Ascending aorta (tissue), 2 donors: ENCODE results near the gene TMEM271. TPM values are rescaled to one million over a fixed set of nuclear protein-coding genes. Genes with fewer than 3 reads are reported as not detected.

ENCODE experiments used
- DNase-seq, 2 donors: peaks; one replicate each; pipeline ENCODE4 v3.0.0-alpha.2; 2019; ENCODE audit warnings: low spot score in 2 of 2
- H3K27ac ChIP-seq, 2 donors: fragments of 200-600 bp; sonication (generic); one replicate each; pipeline ENCODE4 v1.5.1; 2016 to 2017; ENCODE audit warnings: mild to moderate bottlenecking in 1 of 2
- H3K27me3 ChIP-seq: fragments of 200-600 bp; sonication (generic); one replicate; pipeline ENCODE4 v1.5.1; 2017
- H3K36me3 ChIP-seq, 2 donors: fragments of 200-600 bp; sonication (generic); one replicate each; pipeline ENCODE4 v1.5.1; 2016
- H3K4me1 ChIP-seq, 2 donors: fragments of 200-600 bp; sonication (generic); one replicate each; pipeline ENCODE4 v1.5.1; 2016 to 2017; ENCODE audit warnings: mild to moderate bottlenecking in 1 of 2
- H3K4me3 ChIP-seq, 2 donors: fragments of 200-600 bp; sonication (generic); one replicate each; pipeline ENCODE4 v1.5.1; 2016 to 2017; ENCODE audit warnings: mild to moderate bottlenecking in 1 of 2
- H3K9me3 ChIP-seq, 2 donors: fragments of 200-600 bp; sonication (generic); one replicate each; pipeline ENCODE4 v1.5.1; 2016
- intact Hi-C: fragments of 100-400 bp; cut with DNase I; formaldehyde crosslinking; loops from one replicate; pipeline ENCODE4 v1.15.1; 2023
- total RNA-seq: library from RNA; depleted of rRNA; stranded (reverse); fragments of >200 nt; gene quantifications from one replicate; pipeline ENCODE4 v1.1.0, GENCODE V29; 2016
- TF ChIP-seq, protein P1 (sequence below), 3 experiments: fragments of 200-600 bp in 2 of 3; fragments of 450-650 bp in 1 of 3; sonication (generic) in 2 of 3; IDR thresholded peaks; one replicate each; pipeline ENCODE4 v1.5.1; 2016 to 2019; ENCODE audit warnings: antibody characterized with exemption in 3 of 3, mild to moderate bottlenecking in 1 of 3, moderate library complexity in 1 of 3

Gene TMEM271
- total RNA-seq, 1 donor from 2014 or later = not detected

DNA sequence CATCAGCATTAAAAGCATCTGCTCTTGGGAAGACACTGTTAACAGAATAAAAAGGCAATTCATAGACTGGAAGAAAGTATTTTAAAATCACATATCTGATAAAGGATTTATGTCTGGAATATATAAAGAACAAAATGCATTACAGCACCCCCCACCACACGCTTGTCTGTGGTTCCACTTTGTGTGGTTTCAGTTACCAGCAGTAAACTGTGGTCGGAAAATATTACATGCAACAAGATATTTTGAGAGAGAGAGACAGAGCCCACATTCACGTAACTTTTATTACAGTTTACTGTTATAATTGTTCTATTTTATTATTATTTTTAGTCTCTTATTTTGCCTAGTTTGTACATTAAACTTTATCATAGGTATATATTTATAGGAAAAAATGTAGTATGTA lies 28.0 kb upstream of the TMEM271 start:
- Histone ChIP-seq H3K4me1 (no peaks in the 10 kb centered on the region), H3K27me3 (no peaks in the 10 kb centered on the region), H3K36me3 (no peaks in the 10 kb centered on the region), H3K9me3 (no peaks in the 10 kb centered on the region), H3K27ac (no peak overlapping the region), H3K4me3 (no peak overlapping the region)
- TF ChIP-seq, protein P1, sequence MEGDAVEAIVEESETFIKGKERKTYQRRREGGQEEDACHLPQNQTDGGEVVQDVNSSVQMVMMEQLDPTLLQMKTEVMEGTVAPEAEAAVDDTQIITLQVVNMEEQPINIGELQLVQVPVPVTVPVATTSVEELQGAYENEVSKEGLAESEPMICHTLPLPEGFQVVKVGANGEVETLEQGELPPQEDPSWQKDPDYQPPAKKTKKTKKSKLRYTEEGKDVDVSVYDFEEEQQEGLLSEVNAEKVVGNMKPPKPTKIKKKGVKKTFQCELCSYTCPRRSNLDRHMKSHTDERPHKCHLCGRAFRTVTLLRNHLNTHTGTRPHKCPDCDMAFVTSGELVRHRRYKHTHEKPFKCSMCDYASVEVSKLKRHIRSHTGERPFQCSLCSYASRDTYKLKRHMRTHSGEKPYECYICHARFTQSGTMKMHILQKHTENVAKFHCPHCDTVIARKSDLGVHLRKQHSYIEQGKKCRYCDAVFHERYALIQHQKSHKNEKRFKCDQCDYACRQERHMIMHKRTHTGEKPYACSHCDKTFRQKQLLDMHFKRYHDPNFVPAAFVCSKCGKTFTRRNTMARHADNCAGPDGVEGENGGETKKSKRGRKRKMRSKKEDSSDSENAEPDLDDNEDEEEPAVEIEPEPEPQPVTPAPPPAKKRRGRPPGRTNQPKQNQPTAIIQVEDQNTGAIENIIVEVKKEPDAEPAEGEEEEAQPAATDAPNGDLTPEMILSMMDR (IDR thresholded peaks at IDR 0.05) = no peak
- no peak for DNase-seq
- intact Hi-C loops = no loop called here

DNA sequence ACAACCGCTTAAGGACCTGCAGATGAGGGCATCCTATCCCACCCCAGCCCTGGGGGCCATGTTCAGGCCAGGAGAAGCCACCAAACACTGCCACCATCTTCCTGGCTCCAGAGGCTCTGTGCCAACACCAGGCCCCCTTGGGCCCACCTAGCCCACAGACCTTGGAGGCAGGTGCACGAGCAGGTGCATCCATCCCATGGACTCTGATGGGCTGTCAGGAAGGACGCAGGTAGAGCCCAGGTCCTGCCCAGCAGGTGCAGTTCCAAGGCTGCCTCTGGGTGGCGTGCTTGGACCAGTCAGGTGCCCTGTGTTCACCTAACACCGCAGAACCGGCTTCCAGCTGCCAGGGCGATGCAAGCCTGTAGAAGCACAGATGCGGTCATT lies 26.5 kb upstream of the TMEM271 start:
- intact Hi-C loops = no loop called here
- no peaks in the 10 kb centered on the region for H3K36me3 ChIP-seq
- H3K27me3 ChIP-seq = no peaks in the 10 kb centered on the region
- H3K27ac ChIP-seq = no peak overlapping the region
- H3K4me1 ChIP-seq = no peaks in the 10 kb centered on the region
- H3K4me3 ChIP-seq = no peak overlapping the region
- H3K9me3 ChIP-seq = no peaks in the 10 kb centered on the region
- TF ChIP-seq, protein P1 (IDR thresholded peaks at IDR 0.05) = no peak
- no peak for DNase-seq

DNA sequence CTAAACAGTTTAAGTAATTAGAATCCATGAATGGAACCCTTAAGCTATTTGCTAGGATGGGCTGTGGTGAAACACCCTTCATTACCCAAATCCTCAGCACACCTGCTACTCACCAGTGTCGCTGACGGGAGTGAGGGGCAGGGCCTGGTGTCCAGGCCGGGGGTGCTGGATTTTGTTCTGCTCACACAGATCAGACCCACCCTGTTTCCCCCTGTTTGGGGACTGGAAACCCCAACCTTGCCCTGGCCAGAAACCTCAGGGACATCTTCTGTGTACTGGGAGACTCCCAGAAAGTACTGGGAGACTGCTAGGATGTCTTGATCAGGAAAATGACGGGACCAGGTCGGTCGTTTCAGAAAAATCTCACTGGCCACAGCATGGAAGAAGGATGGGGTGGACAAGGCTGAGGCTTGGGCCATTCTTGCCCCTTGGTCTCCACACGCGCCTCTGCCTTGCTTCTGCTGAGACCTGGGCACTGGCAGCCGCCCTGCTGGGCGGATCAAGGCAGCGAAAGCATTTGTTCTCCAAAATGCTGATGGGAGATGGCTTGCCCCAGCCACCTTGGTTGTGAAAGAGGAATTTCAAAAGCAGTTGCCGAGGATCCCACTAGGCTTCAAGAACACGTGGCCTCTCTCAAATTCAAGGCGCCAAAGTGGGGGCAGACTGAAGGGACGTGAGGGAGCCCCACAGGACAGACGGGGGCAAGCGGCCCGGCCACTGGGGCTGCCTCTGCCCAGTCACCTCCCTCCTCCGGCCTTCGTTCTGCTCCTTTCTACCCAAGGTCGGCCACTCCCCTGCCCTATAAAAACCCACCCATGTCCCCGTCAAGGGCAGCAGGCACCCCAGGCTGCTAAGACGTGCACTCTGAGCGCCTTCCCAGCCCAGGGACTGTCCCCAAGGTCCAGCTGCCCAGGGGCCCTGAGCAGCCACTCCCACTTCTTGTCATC lies 25.8 kb upstream of the TMEM271 start:
- Histone ChIP-seq H3K9me3 (no peaks in the 10 kb centered on the region), H3K27ac (no peak overlapping the region), H3K27me3 (no peaks in the 10 kb centered on the region), H3K36me3 (no peaks in the 10 kb centered on the region), H3K4me3 (no peak overlapping the region), H3K4me1 (no peaks in the 10 kb centered on the region)
- DNase-seq = no peak
- TF ChIP-seq, protein P1 (IDR thresholded peaks at IDR 0.05) = no peak
- intact Hi-C loops = no loop called here

DNA sequence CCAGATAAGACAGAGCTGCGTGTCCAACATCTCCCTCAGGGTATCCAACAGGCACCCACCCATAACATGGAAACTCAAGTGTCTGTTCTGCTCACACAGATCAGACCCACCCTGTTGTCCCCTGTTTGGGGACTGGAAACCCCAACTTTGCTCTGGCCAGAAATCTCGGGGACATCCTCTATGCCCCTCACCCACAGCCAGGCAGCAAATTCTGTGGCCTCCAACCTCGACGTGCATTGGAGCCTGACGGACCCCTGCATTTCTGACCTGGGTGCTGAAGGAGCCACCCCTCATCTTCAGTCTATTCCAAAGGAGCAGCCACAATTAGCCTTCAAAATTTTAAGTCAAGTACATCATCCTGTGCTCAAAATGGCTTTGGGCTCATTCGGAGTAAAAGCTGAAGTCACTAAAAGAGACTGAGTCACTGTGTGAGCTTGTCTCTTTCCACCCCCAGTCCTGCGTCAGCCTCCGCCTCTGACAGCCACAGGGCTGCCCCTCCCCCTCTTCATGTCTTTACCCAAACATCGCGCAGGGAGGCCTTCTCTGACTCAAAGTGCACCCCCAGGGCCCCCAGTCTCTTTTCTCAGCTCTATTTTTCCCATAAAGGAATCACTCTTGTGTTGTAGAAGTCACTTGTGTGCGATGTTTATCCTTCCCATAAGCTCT lies 24.9 kb upstream of the TMEM271 start:
- TF ChIP-seq, protein P1 (IDR thresholded peaks at IDR 0.05) = no peak
- Histone ChIP-seq H3K4me3 (no peak overlapping the region), H3K4me1 (no peaks in the 10 kb centered on the region), H3K36me3 (no peaks in the 10 kb centered on the region), H3K27ac (no peak overlapping the region), H3K27me3 (no peaks in the 10 kb centered on the region), H3K9me3 (no peaks in the 10 kb centered on the region)
- DNase-seq = no peak
- intact Hi-C loops = no loop called here

DNA sequence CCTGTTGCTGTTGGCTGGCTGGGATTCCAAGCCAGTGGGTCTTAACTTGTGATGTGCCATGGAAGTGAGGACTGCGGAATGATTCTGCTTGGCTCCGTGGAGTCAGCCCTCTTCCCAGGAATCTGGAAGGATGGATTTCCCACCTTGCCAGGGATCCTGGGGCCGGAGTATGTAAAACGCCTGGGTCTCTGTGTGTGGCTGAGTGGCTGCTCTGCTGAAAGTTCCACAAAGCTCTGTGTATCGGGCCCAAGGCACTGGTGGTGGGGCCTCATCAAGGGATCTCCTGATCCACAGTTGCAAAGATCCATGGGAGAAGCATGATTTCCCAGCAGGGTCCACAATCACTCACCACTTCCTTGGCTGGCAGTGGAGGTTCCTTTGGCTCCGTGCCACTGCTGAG lies 24.1 kb upstream of the TMEM271 start:
- DNase-seq = no peak
- intact Hi-C loops = no loop called here
- no peaks in the 10 kb centered on the region for H3K27me3 ChIP-seq
- H3K27ac ChIP-seq = no peak overlapping the region
- no peaks in the 10 kb centered on the region for H3K9me3 ChIP-seq
- TF ChIP-seq, protein P1 (IDR thresholded peaks at IDR 0.05) = no peak
- H3K4me1 ChIP-seq = no peaks in the 10 kb centered on the region
- no peak overlapping the region for H3K4me3 ChIP-seq
- H3K36me3 ChIP-seq = no peaks in the 10 kb centered on the region
